ENCODE data around the gene SMCO2.

SMCO2 gene

GRCh38 chr12:27467641-27468040 lies 21.1 kb downstream of the SMCO2 start:
- no peak for TF ChIP-seq POLR2AphosphoS5 (IDR thresholded peaks at IDR 0.05; ENCODE audit: low read depth, low read length)
- DNase-seq (ENCODE audit: insufficient read length, low spot score) (no peak), FAIRE-seq (no peak)

DNA sequence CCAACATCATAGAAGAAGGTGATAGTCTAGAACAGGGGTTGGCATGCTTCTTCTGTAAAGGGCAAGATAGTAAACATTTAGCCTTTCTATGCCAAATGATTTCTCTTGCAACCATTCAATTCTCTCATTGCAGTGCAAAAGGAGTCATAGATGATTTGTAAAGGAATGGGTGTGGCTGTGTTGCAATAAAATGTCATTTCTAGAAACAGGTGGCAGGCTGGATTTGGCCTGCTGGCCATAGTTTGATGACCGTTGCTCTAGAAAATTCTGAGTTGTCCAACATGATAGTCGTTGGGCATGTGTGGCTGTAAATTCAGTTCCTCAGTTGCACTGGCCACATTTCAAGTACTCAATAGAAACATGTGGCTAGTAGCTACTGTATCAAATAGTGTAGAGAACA lies 21.7 kb downstream of the SMCO2 start:
- FAIRE-seq (no peak), DNase-seq (ENCODE audit: insufficient read length, low spot score) (no peak)
- no peak for TF ChIP-seq PAX5 (IDR thresholded peaks at IDR 0.05; ENCODE audit: insufficient read depth, low read length, severe bottlenecking)
- no peak for TF ChIP-seq POLR2AphosphoS5 (IDR thresholded peaks at IDR 0.05; ENCODE audit: low read depth, low read length)
- no peak for TF ChIP-seq SPI1 (IDR thresholded peaks at IDR 0.05; ENCODE audit: low read depth, low read length)
- no peak for TF ChIP-seq TAF1 (IDR thresholded peaks at IDR 0.05; ENCODE audit: low read depth, low read length)
- no peak for TF ChIP-seq POU2F2 (IDR thresholded peaks at IDR 0.05; ENCODE audit: low read depth, low read length)
- TF ChIP-seq POLR2A (IDR thresholded peaks at IDR 0.05; ENCODE audit: low read depth, low read length), result no peak

DNA sequence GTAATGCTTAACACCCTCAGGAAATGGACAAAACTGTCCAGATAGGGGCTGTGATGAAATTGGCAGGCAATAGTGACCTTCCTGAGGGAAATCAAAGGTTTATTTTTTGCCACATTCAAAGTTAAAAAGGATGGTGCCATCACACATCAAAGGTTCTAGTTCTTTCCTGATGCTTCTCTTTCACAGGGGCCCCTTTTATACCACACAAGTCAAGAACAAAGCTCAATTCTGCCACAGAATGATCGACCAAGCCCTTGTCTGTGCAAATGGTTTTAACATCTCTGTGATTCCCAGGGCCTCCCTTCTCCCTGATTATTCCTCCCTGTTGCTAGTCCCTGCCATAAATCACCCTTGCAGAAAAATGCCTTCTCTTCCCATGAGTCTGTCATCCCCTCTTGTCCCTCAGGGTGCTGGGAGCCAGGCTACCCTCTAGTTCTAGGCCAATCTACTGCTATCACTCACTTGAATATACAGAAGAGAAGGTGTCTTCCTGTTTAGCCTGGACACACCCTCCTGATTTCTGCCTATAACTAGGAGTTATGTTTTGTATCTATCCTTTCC lies 22.7 kb downstream of the SMCO2 start:
- TF ChIP-seq POLR2AphosphoS5 (IDR thresholded peaks at IDR 0.05; ENCODE audit: low read depth, low read length) (no peak), TAF1 (IDR thresholded peaks at IDR 0.05; ENCODE audit: low read depth, low read length) (no peak), PAX5 (IDR thresholded peaks at IDR 0.05; ENCODE audit: insufficient read depth, low read length, severe bottlenecking) (no peak), POLR2A (IDR thresholded peaks at IDR 0.05; ENCODE audit: low read depth, low read length) (no peak), POU2F2 (IDR thresholded peaks at IDR 0.05; ENCODE audit: low read depth, low read length) (no peak), SPI1 (IDR thresholded peaks at IDR 0.05; ENCODE audit: low read depth, low read length) (no peak)
- FAIRE-seq, result no peak

GRCh38 chr12:27472604-27473003 lies 26.1 kb downstream of the SMCO2 start:
- DNase-seq (ENCODE audit: insufficient read length, low spot score) (no peak), FAIRE-seq (peak; percentile 61)

More for the DNA sequence above, 22.7 kb downstream of the SMCO2 start:
- DNase-seq (ENCODE audit: insufficient read length, low spot score), result no peak

GRCh38 chr12:27474344-27474743 lies 27.8 kb downstream of the SMCO2 start:
- DNase-seq (ENCODE audit: insufficient read length, low spot score) (no peak), FAIRE-seq (no peak)
- no peak for TF ChIP-seq POLR2A (IDR thresholded peaks at IDR 0.05; ENCODE audit: low read depth, low read length)
- TF ChIP-seq PAX5 (IDR thresholded peaks at IDR 0.05; ENCODE audit: insufficient read depth, low read length, severe bottlenecking), result no peak
- TF ChIP-seq SPI1 (IDR thresholded peaks at IDR 0.05; ENCODE audit: low read depth, low read length), result no peak
- no peak for TF ChIP-seq POLR2AphosphoS5 (IDR thresholded peaks at IDR 0.05; ENCODE audit: low read depth, low read length)
- TF ChIP-seq POU2F2 (IDR thresholded peaks at IDR 0.05; ENCODE audit: low read depth, low read length), result no peak
- no peak for TF ChIP-seq TAF1 (IDR thresholded peaks at IDR 0.05; ENCODE audit: low read depth, low read length)

More at GRCh38 chr12:27472604-27473003, 26.1 kb downstream of the SMCO2 start:
- TF ChIP-seq POLR2AphosphoS5 (IDR thresholded peaks at IDR 0.05; ENCODE audit: low read depth, low read length), result no peak
- TF ChIP-seq POLR2A (IDR thresholded peaks at IDR 0.05; ENCODE audit: low read depth, low read length), result no peak
- TF ChIP-seq PAX5 (IDR thresholded peaks at IDR 0.05; ENCODE audit: insufficient read depth, low read length, severe bottlenecking), result no peak
- TF ChIP-seq TAF1 (IDR thresholded peaks at IDR 0.05; ENCODE audit: low read depth, low read length), result no peak
- no peak for TF ChIP-seq POU2F2 (IDR thresholded peaks at IDR 0.05; ENCODE audit: low read depth, low read length)
- TF ChIP-seq SPI1 (IDR thresholded peaks at IDR 0.05; ENCODE audit: low read depth, low read length), result no peak

GRCh38 chr12:27477049-27477448 lies 30.5 kb downstream of the SMCO2 start:
- FAIRE-seq (no peak), DNase-seq (ENCODE audit: insufficient read length, low spot score) (no peak)
- TF ChIP-seq POLR2AphosphoS5 (IDR thresholded peaks at IDR 0.05; ENCODE audit: low read depth, low read length) (no peak), SPI1 (IDR thresholded peaks at IDR 0.05; ENCODE audit: low read depth, low read length) (no peak)

DNA sequence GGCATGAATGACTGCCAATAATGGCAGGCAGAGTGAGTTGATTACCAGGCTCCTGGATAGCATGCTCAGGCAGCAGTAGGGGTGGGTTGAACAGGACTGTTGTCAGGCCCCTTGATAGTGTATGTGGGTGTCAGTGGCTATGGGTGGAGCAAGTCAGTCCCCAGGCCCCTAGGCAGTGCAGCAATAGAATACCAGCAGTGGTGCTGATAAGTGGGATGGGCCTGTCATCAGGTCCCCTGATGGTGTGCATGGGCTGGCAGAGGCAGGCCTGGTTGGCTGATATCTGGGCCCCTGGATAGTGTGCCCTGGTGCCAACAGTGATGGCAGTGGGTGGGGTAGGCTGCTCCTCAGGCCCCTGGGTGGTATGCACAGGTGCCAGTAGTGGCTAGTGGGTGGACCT lies 32.4 kb downstream of the SMCO2 start:
- TF ChIP-seq POLR2A (IDR thresholded peaks at IDR 0.05; ENCODE audit: low read depth, low read length) (no peak), POU2F2 (IDR thresholded peaks at IDR 0.05; ENCODE audit: low read depth, low read length) (no peak), SPI1 (IDR thresholded peaks at IDR 0.05; ENCODE audit: low read depth, low read length) (no peak), PAX5 (IDR thresholded peaks at IDR 0.05; ENCODE audit: insufficient read depth, low read length, severe bottlenecking) (no peak), POLR2AphosphoS5 (IDR thresholded peaks at IDR 0.05; ENCODE audit: low read depth, low read length) (no peak), TAF1 (IDR thresholded peaks at IDR 0.05; ENCODE audit: low read depth, low read length) (no peak)
- FAIRE-seq, result no peak
- DNase-seq (ENCODE audit: insufficient read length, low spot score), result no peak

- TF ChIP-seq SPI1 (IDR thresholded peaks at IDR 0.05; ENCODE audit: low read depth, low read length), result no peak
- no peak for TF ChIP-seq POU2F2 (IDR thresholded peaks at IDR 0.05; ENCODE audit: low read depth, low read length)
- TF ChIP-seq TAF1 (IDR thresholded peaks at IDR 0.05; ENCODE audit: low read depth, low read length), result no peak
- no peak for TF ChIP-seq POLR2AphosphoS5 (IDR thresholded peaks at IDR 0.05; ENCODE audit: low read depth, low read length)
- no peak for TF ChIP-seq POLR2A (IDR thresholded peaks at IDR 0.05; ENCODE audit: low read depth, low read length)
- no peak for TF ChIP-seq PAX5 (IDR thresholded peaks at IDR 0.05; ENCODE audit: insufficient read depth, low read length, severe bottlenecking)
- DNase-seq (ENCODE audit: insufficient read length, low spot score) (no peak), FAIRE-seq (no peak)
Observed at GRCh38 chr12:27480016-27480415, 33.5 kb downstream of the SMCO2 start.

- TF ChIP-seq PAX5 (IDR thresholded peaks at IDR 0.05; ENCODE audit: insufficient read depth, low read length, severe bottlenecking) (no peak), POLR2A (IDR thresholded peaks at IDR 0.05; ENCODE audit: low read depth, low read length) (no peak)
- DNase-seq (ENCODE audit: insufficient read length, low spot score) (no peak), FAIRE-seq (no peak)
Observed at GRCh38 chr12:27486961-27487360, 40.4 kb downstream of the SMCO2 start.

- FAIRE-seq (no peak), DNase-seq (ENCODE audit: insufficient read length, low spot score) (no peak)
- TF ChIP-seq PAX5 (IDR thresholded peaks at IDR 0.05; ENCODE audit: insufficient read depth, low read length, severe bottlenecking) (no peak), POLR2AphosphoS5 (IDR thresholded peaks at IDR 0.05; ENCODE audit: low read depth, low read length) (no peak), POU2F2 (IDR thresholded peaks at IDR 0.05; ENCODE audit: low read depth, low read length) (no peak)
Observed at GRCh38 chr12:27488479-27488878, 41.9 kb downstream of the SMCO2 start.

- TF ChIP-seq POLR2A (IDR thresholded peaks at IDR 0.05; ENCODE audit: low read depth, low read length), result no peak
- TF ChIP-seq SPI1 (IDR thresholded peaks at IDR 0.05; ENCODE audit: low read depth, low read length), result no peak
- TF ChIP-seq PAX5 (IDR thresholded peaks at IDR 0.05; ENCODE audit: insufficient read depth, low read length, severe bottlenecking), result no peak
- no peak for TF ChIP-seq TAF1 (IDR thresholded peaks at IDR 0.05; ENCODE audit: low read depth, low read length)
- TF ChIP-seq POU2F2 (IDR thresholded peaks at IDR 0.05; ENCODE audit: low read depth, low read length), result no peak
- no peak for TF ChIP-seq POLR2AphosphoS5 (IDR thresholded peaks at IDR 0.05; ENCODE audit: low read depth, low read length)
- FAIRE-seq (no peak), DNase-seq (ENCODE audit: insufficient read length, low spot score) (no peak)
Observed at GRCh38 chr12:27491226-27491625, 44.7 kb downstream of the SMCO2 start.

Data from GM12891 (cell line).